IMR-90 (cell line): ENCODE measurements around the gene FBXO34. TPM values are rescaled to one million over a fixed set of nuclear protein-coding genes. Genes with fewer than 3 reads are reported as not detected.

Source experiments
- ATAC-seq: fragments of 200-7000 bp; cut with Tn5 transposase; 2 replicates; pipeline ENCODE4 v1.9.1; 2020; ENCODE audit warnings: low read depth, mild to moderate bottlenecking, moderate library complexity
- BruUV-seq: library from RNA; stranded (reverse); fragments of 400-500 nt; replicated peaks from 2 replicates; lab custom pipeline; 2021; lab: Mats Ljungman, UMichigan
- CTCF ChIA-PET: fragments of 300-600 bp; formaldehyde crosslinking; extraction: SDS; loops from one replicate; lab custom pipeline; 2021; ENCODE audit warnings: antibody characterized with exemption; lab: Yijun Ruan, JAX
- POLR2A ChIA-PET: fragments of 300-600 bp; sonication (Branson Sonifier 250); formaldehyde crosslinking; loops from one replicate; lab custom pipeline; 2022; ENCODE audit warnings: antibody characterized with exemption; ENCODE audit not compliant: unreplicated experiment; lab: Charles Lee
- DNase-seq: peaks from one replicate; pipeline ENCODE4 v3.0.0; 2013
- H2AFZ ChIP-seq: replicated peaks from 2 replicates; pipeline ENCODE3; 2013; ENCODE audit warnings: low read length, mild to moderate bottlenecking; ENCODE audit not compliant: poor library complexity
- H2AK5ac ChIP-seq: 2 replicates; pipeline ENCODE4 v1.6.1; 2013; ENCODE audit warnings: low read depth, low read length, inconsistent platforms
- H2AK9ac ChIP-seq: replicated peaks from 2 replicates; pipeline ENCODE3; 2013; ENCODE audit warnings: mild to moderate bottlenecking, low read depth, low read length, moderate library complexity; ENCODE audit not compliant: poor library complexity
- H2BK120ac ChIP-seq: 2 replicates; pipeline ENCODE4 v1.6.1; 2013; ENCODE audit warnings: low read depth, low read length, inconsistent platforms
- H2BK15ac ChIP-seq: 3 replicates; pipeline ENCODE4 v1.6.1; 2013; ENCODE audit warnings: low read depth, low read length, inconsistent platforms
- H2BK20ac ChIP-seq: 2 replicates; pipeline ENCODE4 v1.6.1; 2013; ENCODE audit warnings: low read depth, mild to moderate bottlenecking, inconsistent platforms, low read length, moderate library complexity
- H2BK5ac ChIP-seq: 2 replicates; pipeline ENCODE4 v1.6.1; 2013; ENCODE audit warnings: mild to moderate bottlenecking, low read depth, low read length, inconsistent platforms; ENCODE audit not compliant: poor library complexity, severe bottlenecking
- H3K14ac ChIP-seq: replicated peaks from 2 replicates; pipeline ENCODE4 v1.6.1; 2013; ENCODE audit warnings: low read depth, low read length, inconsistent platforms
- H3K18ac ChIP-seq: 2 replicates; pipeline ENCODE4 v1.6.1; 2013; ENCODE audit warnings: low read depth, low read length, control low read depth
- H3K23ac ChIP-seq: 2 replicates; pipeline ENCODE4 v1.6.1; 2013; ENCODE audit warnings: low read depth, low read length, inconsistent platforms
- H3K27ac ChIP-seq: 2 replicates; pipeline ENCODE4 v1.5.1; 2013; ENCODE audit warnings: mild to moderate bottlenecking, control low read depth, low read length; ENCODE audit not compliant: insufficient read depth
- H3K27me3 ChIP-seq: 2 replicates; pipeline ENCODE4 v1.6.1; 2013; ENCODE audit warnings: low read length; ENCODE audit not compliant: control insufficient read depth, insufficient read depth
- H3K36me3 ChIP-seq: 2 replicates; pipeline ENCODE4 v1.6.1; 2013; ENCODE audit warnings: low read length, mixed read lengths; ENCODE audit not compliant: control insufficient read depth, insufficient read depth
- H3K4ac ChIP-seq: 2 replicates; pipeline ENCODE4 v1.6.1; 2013; ENCODE audit warnings: low read depth, low read length, inconsistent platforms
- H3K4me1 ChIP-seq: 2 replicates; pipeline ENCODE4 v1.6.1; 2013; ENCODE audit warnings: low read length, mixed read lengths; ENCODE audit not compliant: control insufficient read depth, insufficient read depth
- H3K4me2 ChIP-seq: 2 replicates; pipeline ENCODE4 v1.6.1; 2013; ENCODE audit warnings: low read depth, mild to moderate bottlenecking, control low read depth, low read length, moderate library complexity
- H3K4me3 ChIP-seq: 2 replicates; pipeline ENCODE4 v1.5.1; 2013; ENCODE audit warnings: low read depth, mild to moderate bottlenecking, control low read depth, low read length, moderate library complexity; ENCODE audit not compliant: insufficient read depth
- H3K56ac ChIP-seq: 2 replicates; pipeline ENCODE4 v1.6.1; 2013; ENCODE audit warnings: low read length, inconsistent platforms; ENCODE audit not compliant: insufficient read depth; ENCODE audit errors: extremely low read depth
- H3K79me1 ChIP-seq, 2 experiments: 2 replicates each; pipeline ENCODE4 v1.6.1; 2013; ENCODE audit warnings: low read length in 2 of 2, inconsistent platforms in 1 of 2, low read depth in 1 of 2
- H3K9ac ChIP-seq: 2 replicates; pipeline ENCODE4 v1.6.1; 2013; ENCODE audit warnings: low read depth, low read length, control low read depth
- H3K9me1 ChIP-seq: 2 replicates; pipeline ENCODE4 v1.6.1; 2013; ENCODE audit warnings: low read length, inconsistent platforms; ENCODE audit not compliant: insufficient read depth
- H3K9me3 ChIP-seq: 2 replicates; pipeline ENCODE4 v1.6.1; 2013; ENCODE audit warnings: low read length; ENCODE audit not compliant: control insufficient read depth, insufficient read depth
- H4K20me1 ChIP-seq: 2 replicates; pipeline ENCODE4 v1.6.1; 2013; ENCODE audit warnings: low read length, inconsistent platforms; ENCODE audit not compliant: insufficient read depth
- H4K5ac ChIP-seq: 2 replicates; pipeline ENCODE4 v1.6.1; 2013; ENCODE audit warnings: mild to moderate bottlenecking, low read depth, low read length, control low read depth
- H4K8ac ChIP-seq, 2 experiments: 2 replicates each; pipeline ENCODE4 v1.6.1; 2013; ENCODE audit warnings: low read depth in 2 of 2, low read length in 2 of 2, control low read depth in 1 of 2, inconsistent platforms in 1 of 2
- H4K91ac ChIP-seq: 2 replicates; pipeline ENCODE4 v1.6.1; 2013; ENCODE audit warnings: low read depth, low read length, inconsistent platforms; ENCODE audit not compliant: insufficient read depth
- CEBPB ChIP-seq: IDR thresholded peaks from 2 replicates; pipeline ENCODE4 v1.6.1; 2012; ENCODE audit warnings: low read depth, low read length, improper control_type of control experiment
- CHD1 ChIP-seq: IDR thresholded peaks from 2 replicates; pipeline ENCODE4 v1.6.1; 2012; ENCODE audit warnings: low read depth, low read length, improper control_type of control experiment
- FOS ChIP-seq: fragments of 150-350 bp; IDR thresholded peaks from 2 replicates; pipeline ENCODE4 v1.6.1; 2016; ENCODE audit warnings: low read depth, low read length
- NFE2L2 ChIP-seq: fragments of 150-350 bp; IDR thresholded peaks from 2 replicates; pipeline ENCODE4 v1.6.1; 2016; ENCODE audit warnings: low read depth, mild to moderate bottlenecking, low read length
- dilution Hi-C: fragments of 300-500 bp; cut with HindIII; formaldehyde crosslinking; loops from one replicate; pipeline ENCODE4 v1.14.3; 2018; ENCODE audit warnings: low sequenced_read_pairs; ENCODE audit not compliant: unreplicated experiment
- in situ Hi-C: fragments of 300-500 bp; cut with MboI; formaldehyde crosslinking; loops from 3 replicates; pipeline ENCODE4 v1.14.3; 2019; ENCODE audit warnings: low sequenced_read_pairs, inconsistent platforms, mixed read lengths
- intact Hi-C: fragments of 100-400 bp; cut with micrococcal nuclease; formaldehyde crosslinking; loops from 2 replicates; pipeline ENCODE4 v1.10.0; 2022
- polyA plus RNA-seq, 3 experiments: library from polyadenylated mRNA; depleted of rRNA; stranded (reverse); fragments of >200 nt; gene quantifications; 2 replicates each; pipeline ENCODE4 v1.2.3, GENCODE V29; 2012; ENCODE audit warnings: low replicate concordance in 1 of 3
- total RNA-seq: library from RNA; depleted of rRNA; stranded (reverse); fragments of >200 nt; gene quantifications from 2 replicates; pipeline ENCODE4 v1.2.3, GENCODE V29; 2012

Gene FBXO34
- total and polyA plus RNA-seq, 2 of the 4 experiments (the other 2 are of a cell fraction): 15.4 to 35.1 TPM

- no peak for TF ChIP-seq NFE2L2
These were observed 31.3 kb downstream of the FBXO34 start (continued) for GRCh38 chr14:55302367-55303124.

- in situ Hi-C loops (no loop called here), intact Hi-C loops (no loop called here), dilution Hi-C loops (no loop called here)
- H2BK120ac ChIP-seq: no peak overlapping the region
- peaks cover 34% of the 10 kb centered on the region; the same call in 1 of the 2 replicates for H4K20me1 ChIP-seq
- ChIA-PET POLR2A (no interaction called here), CTCF (interaction anchor here (1.1 kb wide), 1 partner anchor 33 kb away, joined by 3 read pairs; no protein-coding TSS in a partner anchor)
- no peak overlapping the region for H4K5ac ChIP-seq
- H2AFZ ChIP-seq: no peak overlapping the region
- H3K56ac ChIP-seq: no peak overlapping the region
- TF ChIP-seq CHD1 (no peak), CEBPB (0 out of 2 replicates have a peak, but pooled peaks have one; percentile 8), FOS (no peak)
- H2AK5ac ChIP-seq: no peak overlapping the region
- H3K14ac ChIP-seq: no peak overlapping the region
- no peak overlapping the region for H2BK15ac ChIP-seq
- H3K23ac ChIP-seq: no peak overlapping the region
- H2BK5ac ChIP-seq: no peak overlapping the region
- no peaks in the 10 kb centered on the region for H3K9me3 ChIP-seq
- no peak overlapping the region for H4K91ac ChIP-seq
- DNase-seq (no peak), ATAC-seq (no peak)
- no peak overlapping the region for H3K4me2 ChIP-seq
- H3K9me1 ChIP-seq: peaks cover 8% of the 10 kb centered on the region; the same call in 1 of the 2 replicates
- H3K36me3 ChIP-seq: peaks cover 6% of the 10 kb centered on the region
- peaks cover 29 to 58% of the 10 kb centered on the region in 2 experiments for H3K79me1 ChIP-seq
- no peak overlapping the region for H3K27ac ChIP-seq
- BruUV-seq: no TSS peak
- no peak overlapping the region for H3K18ac ChIP-seq
- no peak overlapping the region for H4K8ac ChIP-seq
- no peak overlapping the region for H2AK9ac ChIP-seq
- peaks cover 4% of the 10 kb centered on the region; the same call in 1 of the 2 replicates for H3K4me1 ChIP-seq
- no peak overlapping the region for H3K4me3 ChIP-seq
- H3K4ac ChIP-seq: no peak overlapping the region
- H3K27me3 ChIP-seq: no peaks in the 10 kb centered on the region
- no peak overlapping the region for H3K9ac ChIP-seq
- H2BK20ac ChIP-seq: no peak overlapping the region
These were observed 31.9 kb downstream of the FBXO34 start for GRCh38 chr14:55303125-55303499.
